VCaP (cell line): ENCODE measurements around the gene TYMP.

Experiments
- H3K27ac ChIP-seq: fragments of 450-650 bp; 2 replicates; pipeline ENCODE4 v1.5.1; 2017
- CTCF ChIP-seq: fragments of 450-650 bp; conservative IDR thresholded peaks from 2 replicates; pipeline ENCODE4 v1.5.1; 2017; ENCODE audit warnings: mild to moderate bottlenecking, moderate library complexity

The TYMP gene

DNA sequence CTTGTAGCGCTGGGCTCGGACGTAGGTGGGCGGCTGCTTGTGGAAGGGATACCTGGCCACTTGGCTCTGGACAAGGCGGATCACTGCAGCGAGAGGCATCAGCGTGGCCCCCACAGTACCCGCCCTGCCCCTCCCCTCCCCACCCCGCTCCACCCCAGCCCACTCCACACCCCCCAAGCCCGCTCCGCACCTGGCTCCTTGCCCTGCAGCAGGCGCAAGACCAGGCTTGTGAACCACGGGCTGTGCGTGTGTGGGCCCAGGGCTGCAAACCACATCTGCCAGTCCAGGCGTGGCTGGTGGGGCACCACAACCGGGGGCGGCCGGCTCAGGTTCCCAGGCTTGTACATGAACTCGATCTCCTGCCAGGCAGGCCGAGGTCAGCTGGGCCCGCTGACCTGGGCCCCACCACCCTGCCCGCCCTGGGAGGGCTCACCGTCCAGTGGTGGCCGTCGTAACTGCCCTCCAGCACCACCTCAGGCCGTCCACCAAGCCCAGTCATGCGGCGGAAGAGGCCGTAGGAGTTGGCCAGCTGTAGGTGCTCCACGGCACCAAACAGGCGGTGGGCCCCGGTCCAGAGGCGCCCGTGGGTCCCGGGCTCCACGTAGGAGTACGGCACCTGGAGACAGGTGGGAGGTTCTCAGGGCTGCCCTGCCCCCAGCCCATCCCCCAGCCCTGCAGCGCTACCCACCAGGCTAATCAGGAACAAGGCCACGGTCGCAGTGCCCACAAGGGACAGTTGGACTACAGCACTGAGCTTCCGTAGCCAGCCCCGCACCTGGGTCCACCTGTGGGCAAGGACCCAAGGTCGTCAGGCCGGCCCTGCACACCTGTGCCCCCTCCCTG lies 25.2 kb downstream of the TYMP start:
- H3K27ac ChIP-seq = no peak overlapping the region

DNA sequence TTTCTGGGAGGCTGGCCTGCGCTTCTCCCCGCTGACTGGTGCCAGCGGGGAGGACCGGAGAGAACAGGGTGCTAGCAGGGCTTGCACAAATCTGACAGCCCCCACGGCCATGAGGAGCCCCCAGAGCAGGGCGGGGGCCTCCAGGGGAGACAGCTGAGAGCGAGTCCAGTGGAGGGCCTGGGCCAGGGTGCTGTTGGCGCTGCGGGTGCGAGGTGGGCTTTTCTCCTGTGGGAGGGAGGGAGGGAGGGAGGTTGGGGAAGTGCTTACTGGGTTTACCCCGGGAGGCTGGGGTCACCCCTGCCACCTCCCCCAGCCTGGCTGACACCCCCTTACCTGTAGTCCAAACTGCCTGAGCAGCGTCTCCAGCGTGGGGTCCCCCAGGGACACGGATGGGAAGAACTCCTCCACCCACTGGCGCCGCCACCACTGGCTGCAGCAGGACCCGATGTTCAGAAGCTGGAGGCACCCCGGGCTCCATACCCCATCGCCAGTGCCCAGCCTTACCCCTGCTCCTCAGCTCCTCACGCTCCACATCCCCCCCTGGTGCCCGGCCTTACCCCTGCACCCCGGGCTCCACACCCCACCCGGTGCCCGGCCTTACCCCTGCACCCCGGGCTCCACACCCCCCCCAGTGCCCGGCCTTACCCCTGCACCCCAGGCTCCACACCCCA lies 26.2 kb downstream of the TYMP start:
- H3K27ac ChIP-seq = no peak overlapping the region
- TF ChIP-seq CTCF = no peak

More for the DNA sequence above, 25.2 kb downstream of the TYMP start:
- TF ChIP-seq CTCF = no peak

GRCh38 chr22:50502628-50503474 lies 27.0 kb downstream of the TYMP start:
- H3K27ac ChIP-seq = no peak overlapping the region
- no peak for TF ChIP-seq CTCF

DNA sequence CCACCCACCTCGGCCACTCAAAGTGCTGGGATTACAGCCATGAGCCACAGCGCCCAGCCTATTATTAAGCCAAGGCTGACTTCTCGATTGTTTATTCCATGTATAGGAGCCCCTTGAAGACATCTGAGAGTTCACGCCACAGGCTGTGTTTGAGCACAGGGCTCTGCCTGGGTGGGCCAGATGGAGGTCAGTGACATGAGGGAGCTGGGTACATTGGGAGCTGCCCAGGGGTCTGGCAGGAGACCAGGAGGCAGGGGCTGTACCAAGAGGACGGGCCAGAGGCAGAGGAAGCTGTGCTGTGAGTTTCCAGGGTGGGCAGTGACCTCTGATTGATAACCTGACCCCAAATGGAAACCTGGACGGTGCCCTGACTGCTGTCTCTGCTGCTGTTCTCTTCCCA lies 27.7 kb downstream of the TYMP start:
- no peak overlapping the region for H3K27ac ChIP-seq
- no peak for TF ChIP-seq CTCF

GRCh38 chr22:50500452-50500851 lies 29.4 kb downstream of the TYMP start:
- no peak for TF ChIP-seq CTCF
- no peak overlapping the region for H3K27ac ChIP-seq

DNA sequence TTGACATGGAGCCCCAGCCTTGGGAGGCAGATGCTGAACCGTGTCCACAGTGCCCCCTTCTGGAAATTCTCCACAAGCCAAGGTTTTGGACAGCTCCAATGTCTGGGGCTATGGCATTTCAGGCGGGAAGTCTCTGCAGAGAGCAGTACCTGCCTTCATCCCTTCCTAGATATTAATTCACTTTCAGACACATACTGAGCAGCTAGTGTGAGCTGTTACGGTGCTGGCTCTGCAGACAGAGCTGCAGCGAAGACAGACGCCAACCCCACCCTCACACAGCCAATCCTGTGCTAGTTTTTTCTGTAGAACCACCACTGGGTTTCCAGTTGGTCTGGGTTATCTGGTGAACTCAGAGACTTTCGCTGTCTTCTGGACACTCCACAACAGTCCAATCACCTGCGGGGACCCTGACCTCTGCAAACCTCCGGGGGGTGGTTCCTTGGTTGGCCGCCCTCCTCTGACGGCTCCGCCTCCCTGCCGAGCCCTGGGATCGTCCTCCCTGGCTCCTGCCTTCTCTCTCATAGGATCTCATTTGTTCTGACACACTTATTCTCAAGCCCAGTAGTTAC lies 31.4 kb downstream of the TYMP start:
- TF ChIP-seq CTCF = peak; percentile 28; the same call in 1 of the 2 replicates

More for the DNA sequence above, 31.4 kb downstream of the TYMP start:
- no peak overlapping the region for H3K27ac ChIP-seq
